Midbrain (tissue), 1 donor: ENCODE measurements around the gene UBASH3B.

Experiments
- DNase-seq: peaks from one replicate; lab custom pipeline; 2025; lab: John Stamatoyannopoulos, UW

Gene UBASH3B

GRCh38 chr11:122782222-122782621 lies 126.7 kb downstream of the UBASH3B start:
- DNase-seq: no peak

GRCh38 chr11:122784325-122784955 lies 128.9 kb downstream of the UBASH3B start:
- no peak for DNase-seq

- DNase-seq: no peak
These were observed 129.6 kb downstream of the UBASH3B start for GRCh38 chr11:122785031-122785541.

GRCh38 chr11:122786896-122787295 lies 131.4 kb downstream of the UBASH3B start:
- no peak for DNase-seq

GRCh38 chr11:122788781-122789535 lies 133.4 kb downstream of the UBASH3B start:
- DNase-seq: no peak

GRCh38 chr11:122789907-122790306 lies 134.4 kb downstream of the UBASH3B start:
- DNase-seq: no peak

- DNase-seq: no peak
These were observed 135.9 kb downstream of the UBASH3B start for GRCh38 chr11:122791411-122791810.

- DNase-seq: no peak
These were observed 136.3 kb downstream of the UBASH3B start for GRCh38 chr11:122791836-122792235.

GRCh38 chr11:122793515-122793914 lies 138.0 kb downstream of the UBASH3B start:
- DNase-seq: no peak

- no peak for DNase-seq
These were observed 139.8 kb downstream of the UBASH3B start for GRCh38 chr11:122795307-122795706.

- DNase-seq: no peak
These were observed 140.7 kb downstream of the UBASH3B start for GRCh38 chr11:122796128-122796717.

GRCh38 chr11:122797651-122798050 lies 142.1 kb downstream of the UBASH3B start:
- no peak for DNase-seq

GRCh38 chr11:122799406-122800105 lies 144.0 kb downstream of the UBASH3B start:
- no peak for DNase-seq

- DNase-seq: no peak
These were observed 147.4 kb downstream of the UBASH3B start for GRCh38 chr11:122802876-122803275.

GRCh38 chr11:122803306-122803705 lies 147.8 kb downstream of the UBASH3B start:
- no peak for DNase-seq

GRCh38 chr11:122803716-122804115 lies 148.2 kb downstream of the UBASH3B start:
- no peak for DNase-seq

- no peak for DNase-seq
These were observed 148.6 kb downstream of the UBASH3B start for GRCh38 chr11:122804161-122804560.

GRCh38 chr11:122804796-122805195 lies 149.3 kb downstream of the UBASH3B start:
- no peak for DNase-seq

GRCh38 chr11:122807731-122808477 lies 152.4 kb downstream of the UBASH3B start:
- no peak for DNase-seq

GRCh38 chr11:122808478-122808869 lies 153.0 kb downstream of the UBASH3B start:
- DNase-seq: no peak

- no peak for DNase-seq
These were observed 154.3 kb downstream of the UBASH3B start for GRCh38 chr11:122809866-122810265.

GRCh38 chr11:122811721-122812120 lies 156.2 kb downstream of the UBASH3B start:
- no peak for DNase-seq
